NCI-H1694 (cell line): Measurements from ENCODE around the gene SPTAN1.

Source experiments
- DNase-seq: peaks from one replicate; lab custom pipeline; 2025; lab: John Stamatoyannopoulos, UW

Gene SPTAN1

GRCh38 chr9:128600099-128600498 is 47.7 kb downstream of the SPTAN1 start:
- DNase-seq, result no peak

- no peak for DNase-seq
Observed at GRCh38 chr9:128603697-128604096, 51.3 kb downstream of the SPTAN1 start.

DNA sequence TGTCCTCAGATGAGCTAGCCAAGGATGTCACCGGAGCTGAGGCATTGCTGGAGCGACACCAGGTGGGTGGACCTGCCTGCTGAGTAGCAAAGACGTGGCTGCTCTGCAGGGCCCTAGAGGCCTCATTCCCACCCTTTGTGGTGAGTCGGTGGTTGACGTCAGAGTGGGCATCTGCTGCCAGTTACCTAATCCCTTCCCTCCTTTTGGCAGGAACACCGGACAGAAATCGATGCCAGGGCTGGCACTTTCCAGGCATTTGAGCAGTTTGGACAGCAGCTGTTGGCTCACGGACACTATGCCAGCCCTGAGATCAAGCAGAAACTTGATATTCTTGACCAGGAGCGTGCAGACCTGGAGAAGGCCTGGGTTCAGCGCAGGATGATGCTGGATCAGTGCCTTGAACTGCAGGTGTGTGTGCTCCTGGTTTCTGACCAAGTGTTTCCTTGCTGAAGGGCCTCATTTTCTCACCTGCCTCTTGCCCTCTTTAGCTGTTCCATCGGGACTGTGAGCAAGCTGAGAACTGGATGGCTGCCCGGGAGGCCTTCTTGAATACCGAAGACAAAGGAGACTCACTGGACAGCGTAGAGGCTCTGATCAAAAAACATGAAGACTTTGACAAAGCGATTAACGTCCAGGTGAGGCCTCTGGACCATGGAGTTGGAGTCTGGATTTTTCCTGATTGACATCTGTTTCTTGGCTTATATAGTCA is 55.4 kb downstream of the SPTAN1 start:
- peak; percentile 4 for DNase-seq

- no peak for DNase-seq
Observed at GRCh38 chr9:128610897-128611296, 58.5 kb downstream of the SPTAN1 start.

GRCh38 chr9:128611600-128612394 is 59.4 kb downstream of the SPTAN1 start:
- no peak for DNase-seq

GRCh38 chr9:128614728-128615127 is 62.3 kb downstream of the SPTAN1 start:
- DNase-seq, result no peak

GRCh38 chr9:128615571-128615970 is 63.2 kb downstream of the SPTAN1 start:
- DNase-seq, result no peak

- no peak for DNase-seq
Observed at GRCh38 chr9:128617943-128618342, 65.6 kb downstream of the SPTAN1 start.

- DNase-seq, result no peak
Observed at GRCh38 chr9:128619127-128619526, 66.7 kb downstream of the SPTAN1 start.

DNA sequence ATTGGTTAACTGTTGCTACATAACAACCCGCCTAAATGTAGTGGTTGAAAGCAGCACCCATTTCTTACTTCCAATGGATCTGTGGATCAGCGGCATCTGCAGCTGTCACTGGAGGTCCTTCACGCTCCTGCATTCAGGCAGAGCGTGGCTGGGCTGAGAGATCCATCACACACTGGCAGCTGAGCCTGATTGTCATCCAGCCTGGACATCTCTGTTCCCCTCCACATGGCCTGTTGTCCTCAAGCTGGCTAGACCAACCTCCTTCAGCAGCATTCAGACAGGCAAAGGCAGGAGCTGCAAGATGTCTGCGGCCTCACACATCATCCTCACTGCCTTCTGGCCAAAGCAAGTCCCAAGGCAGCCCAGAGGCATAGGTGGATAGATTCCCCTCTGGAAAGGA is 67.4 kb downstream of the SPTAN1 start:
- no peak for DNase-seq

GRCh38 chr9:128621730-128622455 is 69.5 kb downstream of the SPTAN1 start:
- DNase-seq, result no peak

GRCh38 chr9:128624566-128624965 is 72.2 kb downstream of the SPTAN1 start:
- DNase-seq, result no peak

- DNase-seq, result no peak
Observed at GRCh38 chr9:128625391-128626146, 73.2 kb downstream of the SPTAN1 start.

DNA sequence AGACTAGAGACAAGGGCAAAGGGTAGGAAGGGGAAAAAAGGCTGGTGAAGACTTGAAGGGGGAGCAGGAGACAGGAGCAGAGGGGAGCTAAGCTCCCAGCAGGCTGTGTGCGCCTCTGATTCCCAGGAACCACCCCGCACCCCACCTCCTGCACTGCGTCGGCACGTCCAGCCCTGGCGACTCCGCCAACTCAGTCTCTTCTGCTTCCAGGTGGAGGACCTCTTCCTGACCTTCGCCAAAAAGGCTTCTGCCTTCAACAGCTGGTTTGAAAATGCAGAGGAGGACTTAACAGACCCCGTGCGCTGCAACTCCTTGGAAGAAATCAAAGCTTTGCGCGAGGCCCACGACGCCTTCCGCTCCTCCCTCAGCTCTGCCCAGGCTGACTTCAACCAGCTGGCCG is 73.8 kb downstream of the SPTAN1 start:
- no peak for DNase-seq

DNA sequence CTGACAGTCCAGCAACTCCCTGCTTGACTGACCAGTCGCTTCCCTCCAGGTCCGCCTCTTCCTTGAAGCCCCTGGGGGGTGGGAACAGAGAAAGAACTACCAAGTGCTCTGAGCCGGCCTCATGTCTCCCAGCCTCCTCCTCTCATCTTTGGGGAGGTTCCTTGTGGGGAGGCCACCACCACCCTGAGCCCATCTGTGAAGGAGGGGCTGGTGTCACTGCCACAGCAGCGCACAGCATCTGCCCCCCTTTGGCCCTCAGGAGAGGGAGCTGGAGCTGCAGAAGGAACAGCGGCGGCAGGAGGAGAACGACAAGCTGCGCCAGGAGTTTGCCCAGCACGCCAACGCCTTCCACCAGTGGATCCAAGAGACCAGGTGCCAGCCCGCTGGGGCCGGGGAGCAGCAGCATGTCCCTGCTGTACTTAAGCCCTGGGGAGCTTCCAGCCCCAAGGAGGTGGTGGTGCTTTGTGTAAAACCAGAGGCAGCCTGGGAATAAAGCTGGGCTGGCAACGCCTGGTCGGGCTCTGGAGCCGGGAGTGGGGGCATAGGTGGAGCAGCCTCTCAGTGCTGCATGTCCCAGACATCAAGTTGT is 74.8 kb downstream of the SPTAN1 start:
- DNase-seq, result no peak

GRCh38 chr9:128627906-128628305 is 75.5 kb downstream of the SPTAN1 start:
- DNase-seq, result no peak

GRCh38 chr9:128628471-128629048 is 76.2 kb downstream of the SPTAN1 start:
- DNase-seq, result no peak

DNA sequence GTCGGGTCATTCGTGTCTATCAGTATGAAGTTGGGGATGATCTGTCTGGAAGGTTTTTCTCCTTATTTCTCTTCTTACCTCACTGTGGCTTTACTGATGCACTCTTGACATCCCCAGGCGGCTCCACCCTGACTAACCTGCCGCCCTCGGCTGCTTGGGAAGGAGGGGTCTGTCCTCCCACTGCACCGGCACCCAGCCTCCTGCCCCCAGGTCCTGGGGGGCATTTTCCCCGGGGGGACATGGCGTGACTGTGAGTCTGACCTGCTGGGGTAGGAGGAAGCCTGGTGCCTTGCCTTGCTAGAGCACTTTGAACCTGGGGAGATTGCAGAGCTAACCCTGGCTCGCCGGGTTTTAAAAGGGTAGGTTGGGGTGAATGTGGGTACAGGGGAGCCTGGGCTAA is 76.7 kb downstream of the SPTAN1 start:
- DNase-seq, result no peak

- no peak for DNase-seq
Observed at GRCh38 chr9:128629852-128630545, 77.6 kb downstream of the SPTAN1 start.

DNA sequence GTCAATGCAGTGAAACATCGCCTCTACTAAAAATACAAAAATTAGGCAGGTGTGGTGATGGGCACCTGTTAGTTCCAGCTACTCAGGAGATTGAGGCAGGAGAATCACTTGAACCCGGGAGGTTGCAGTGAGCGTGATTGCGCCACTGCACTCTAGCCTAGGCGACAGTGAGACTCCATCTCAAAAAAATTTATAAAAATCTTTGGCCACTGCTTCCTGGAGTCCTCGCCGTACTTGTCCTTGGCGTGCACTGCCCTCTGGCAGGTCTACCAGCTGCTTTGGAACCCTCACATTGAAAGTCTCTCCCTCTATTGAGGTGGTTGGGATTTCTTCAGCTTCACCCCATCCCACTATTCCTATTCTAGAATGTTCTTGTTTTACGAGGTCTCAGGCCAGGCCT is 79.2 kb downstream of the SPTAN1 start:
- no peak for DNase-seq

GRCh38 chr9:128632066-128632465 is 79.7 kb downstream of the SPTAN1 start:
- no peak for DNase-seq
